CD4-positive, alpha-beta T cell treated with Interferon alpha-2 for 1 hour (primary cell): ENCODE data around the gene PMEPA1.
A peak's percentile ranks its signal among the peaks of the same experiment; 100 is the strongest.

ENCODE experiments used
- DNase-seq, 2 donors: peaks; one replicate each; pipeline ENCODE4 v3.0.0-alpha.2; 2020 to 2022

PMEPA1 gene

GRCh38 chr20:57692393-57692792, 17.4 kb downstream of the PMEPA1 start:
- DNase-seq = no peak

GRCh38 chr20:57691699-57692098, 18.1 kb downstream of the PMEPA1 start:
- DNase-seq = no peak

- no peak for DNase-seq
These were observed 19.3 kb downstream of the PMEPA1 start for GRCh38 chr20:57690525-57690924.

GRCh38 chr20:57689745-57690481, 19.9 kb downstream of the PMEPA1 start:
- no peak for DNase-seq

GRCh38 chr20:57688864-57689263, 21.0 kb downstream of the PMEPA1 start:
- no peak for DNase-seq

GRCh38 chr20:57688295-57688694, 21.5 kb downstream of the PMEPA1 start:
- no peak for DNase-seq

GRCh38 chr20:57686931-57687652, 22.7 kb downstream of the PMEPA1 start:
- no peak for DNase-seq

- DNase-seq = no peak
These were observed 24.6 kb downstream of the PMEPA1 start for GRCh38 chr20:57685146-57685758.

- no peak for DNase-seq
These were observed 25.0 kb downstream of the PMEPA1 start for GRCh38 chr20:57684808-57685140.

GRCh38 chr20:57683881-57684807, 25.7 kb downstream of the PMEPA1 start:
- DNase-seq = no peak

- no peak for DNase-seq
These were observed 26.5 kb downstream of the PMEPA1 start for GRCh38 chr20:57683287-57683686.

- DNase-seq = peak in 1 of 2 donors; percentile 28
These were observed 27.4 kb downstream of the PMEPA1 start for GRCh38 chr20:57682184-57683101.

GRCh38 chr20:57680934-57681914, 28.6 kb downstream of the PMEPA1 start:
- DNase-seq = peak; percentile 55 to 66

- peak in 1 of 2 donors; percentile 68 for DNase-seq
These were observed 29.6 kb downstream of the PMEPA1 start for GRCh38 chr20:57680131-57680716.

- DNase-seq = no peak
These were observed 30.7 kb downstream of the PMEPA1 start for GRCh38 chr20:57679113-57679512.

- DNase-seq = no peak
These were observed 31.5 kb downstream of the PMEPA1 start for GRCh38 chr20:57678340-57678739.

- DNase-seq = no peak
These were observed 32.2 kb downstream of the PMEPA1 start for GRCh38 chr20:57677584-57677982.

GRCh38 chr20:57676589-57677583, 32.9 kb downstream of the PMEPA1 start:
- no peak for DNase-seq

- no peak for DNase-seq
These were observed 34.0 kb downstream of the PMEPA1 start for GRCh38 chr20:57675773-57676172.
